GM12874 (cell line): ENCODE results near the gene RAMACL.

Experiments used
- CTCF ChIP-seq: IDR thresholded peaks from 2 replicates; pipeline ENCODE4 v1.5.1; 2011; ENCODE audit warnings: low read depth, mild to moderate bottlenecking, control low read depth, low read length, moderate library complexity; ENCODE audit not compliant: insufficient read depth

Gene RAMACL

DNA sequence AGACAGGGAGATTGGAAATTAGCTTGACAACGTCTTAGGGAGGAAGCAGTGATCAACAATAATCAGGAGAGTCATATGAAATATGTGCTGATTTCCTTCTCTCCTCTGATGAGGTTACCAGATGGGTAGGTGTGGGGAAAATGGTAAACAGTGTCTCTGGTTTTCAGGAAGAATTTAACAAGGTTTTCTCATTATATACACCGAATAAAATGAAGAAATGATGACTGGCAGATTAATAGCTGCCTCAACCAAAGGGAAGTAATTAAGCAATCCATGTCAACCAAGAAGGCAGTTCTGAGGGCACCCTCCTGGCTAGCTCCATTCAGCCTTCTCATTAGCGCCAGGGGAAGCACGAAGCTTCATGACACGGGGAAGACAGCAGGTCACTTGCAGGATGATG is 12.7 kb upstream of the RAMACL start:
- no peak for TF ChIP-seq CTCF

DNA sequence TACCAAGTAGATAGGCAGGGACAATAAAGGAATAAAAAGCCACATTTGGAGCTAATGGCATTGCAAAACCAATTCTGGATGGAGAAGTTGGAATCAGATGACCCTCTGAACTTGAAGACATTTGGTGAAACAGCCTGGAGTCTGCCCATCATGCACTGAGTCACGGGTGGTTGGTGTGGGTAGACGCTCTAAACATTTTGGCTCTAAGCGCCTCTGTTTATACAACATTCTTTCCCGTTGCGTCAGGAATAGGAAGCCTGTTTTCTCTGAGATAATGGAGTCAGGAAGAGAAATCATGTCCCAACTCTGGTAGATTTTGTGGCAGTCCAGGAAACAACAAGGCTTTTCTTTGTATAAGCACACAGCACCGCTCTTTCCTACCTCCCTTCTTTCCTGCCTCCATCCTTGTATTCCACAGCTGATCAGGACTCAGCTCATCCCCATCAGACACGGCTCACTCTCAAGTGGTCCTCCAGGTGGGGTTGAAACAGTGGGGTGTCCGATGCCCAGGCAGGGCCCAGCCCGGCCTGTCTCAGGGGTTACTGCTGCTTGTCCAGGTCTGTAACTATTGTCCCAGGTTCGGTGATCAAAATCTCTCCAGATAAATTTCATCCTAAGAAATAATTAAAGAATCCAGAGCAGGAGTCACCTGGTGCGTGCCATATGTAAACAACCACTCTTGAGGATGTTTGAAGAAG is 12.1 kb upstream of the RAMACL start:
- TF ChIP-seq CTCF = no peak

DNA sequence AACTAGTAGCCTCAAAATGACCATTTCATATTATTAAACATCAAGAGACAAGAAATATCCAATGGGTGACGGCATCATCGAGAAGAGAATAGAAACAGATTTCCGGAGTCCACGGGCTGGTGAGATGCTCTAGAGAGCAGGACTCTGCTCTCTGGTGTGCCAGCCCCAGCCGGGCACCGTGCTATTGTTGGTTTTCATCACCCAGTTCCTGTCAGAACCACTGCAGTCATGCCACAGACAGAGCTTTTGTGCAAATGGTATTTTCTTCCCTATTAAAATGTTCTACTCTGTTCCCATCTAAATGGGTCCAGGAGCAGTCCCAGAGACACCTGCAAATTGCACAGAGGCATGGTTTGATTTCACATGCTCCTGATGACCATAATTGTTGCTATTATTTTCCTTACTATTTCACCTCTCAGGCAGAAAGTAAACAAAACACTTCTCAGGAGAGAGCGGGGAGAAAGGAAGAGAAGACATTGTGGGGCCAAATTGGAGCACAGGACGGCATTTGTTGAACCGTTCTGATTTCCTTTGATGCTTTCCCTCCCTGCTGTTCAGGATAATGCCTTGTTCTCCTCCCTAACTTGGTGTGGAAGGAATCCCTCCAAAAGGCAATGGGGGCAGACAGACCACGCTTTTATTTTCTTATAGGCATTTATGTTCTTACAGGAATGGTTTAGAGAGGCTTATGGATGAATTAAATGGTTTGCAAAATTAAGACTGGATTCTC is 11.4 kb upstream of the RAMACL start:
- no peak for TF ChIP-seq CTCF

DNA sequence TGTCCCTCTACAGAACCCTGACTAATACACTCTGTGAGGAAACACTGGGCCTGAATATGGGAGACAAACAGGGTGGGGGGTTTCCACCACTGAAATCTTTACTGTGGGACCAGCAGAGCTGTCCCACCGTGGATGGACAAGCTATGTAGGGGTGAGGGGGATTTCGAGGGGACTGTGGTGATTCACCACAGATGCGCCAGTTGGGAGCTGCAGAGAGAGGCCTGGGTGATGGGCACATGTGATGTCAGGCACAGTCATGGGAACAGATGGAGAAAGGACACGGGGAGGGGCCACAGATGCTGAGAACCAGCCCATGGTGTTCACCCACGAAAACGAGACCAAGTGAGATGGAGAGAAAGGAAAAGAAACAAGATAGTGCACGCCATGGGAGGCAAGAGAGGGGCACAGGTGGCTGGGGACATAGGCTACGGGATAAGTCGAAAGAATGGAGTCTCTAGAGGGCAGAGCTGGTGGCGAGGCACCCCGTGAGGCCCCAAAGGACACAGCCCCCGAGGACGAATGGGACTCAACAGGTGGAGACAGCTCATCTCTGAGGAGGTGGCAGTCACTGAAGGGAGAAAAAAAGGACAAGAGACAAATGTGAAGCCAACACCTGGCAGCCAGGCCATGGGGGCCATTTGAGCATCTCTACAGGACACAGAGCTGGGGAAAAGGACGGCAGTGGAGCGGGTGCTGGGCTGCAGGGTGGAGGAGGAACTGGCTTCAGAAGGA is 10.5 kb upstream of the RAMACL start:
- TF ChIP-seq CTCF = no peak

DNA sequence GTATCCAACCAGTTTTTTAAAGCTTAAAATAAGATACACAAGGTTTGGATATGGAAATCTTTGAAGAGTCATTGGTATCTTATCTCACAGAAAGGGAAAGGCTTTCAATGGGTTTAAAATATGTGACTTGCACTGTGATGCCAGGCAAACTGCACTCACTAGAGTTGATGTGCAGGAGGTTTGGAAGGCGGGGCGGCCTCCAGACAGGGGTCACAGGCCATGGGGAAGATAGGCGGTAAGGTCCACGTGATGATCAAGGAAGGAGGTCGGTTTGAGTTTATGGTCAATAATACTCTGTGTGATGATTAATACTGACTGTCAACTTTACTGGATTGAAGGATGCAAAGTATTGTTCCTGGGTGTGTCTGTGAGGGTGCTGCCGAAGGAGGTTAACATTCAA is 9.5 kb upstream of the RAMACL start:
- TF ChIP-seq CTCF = no peak

DNA sequence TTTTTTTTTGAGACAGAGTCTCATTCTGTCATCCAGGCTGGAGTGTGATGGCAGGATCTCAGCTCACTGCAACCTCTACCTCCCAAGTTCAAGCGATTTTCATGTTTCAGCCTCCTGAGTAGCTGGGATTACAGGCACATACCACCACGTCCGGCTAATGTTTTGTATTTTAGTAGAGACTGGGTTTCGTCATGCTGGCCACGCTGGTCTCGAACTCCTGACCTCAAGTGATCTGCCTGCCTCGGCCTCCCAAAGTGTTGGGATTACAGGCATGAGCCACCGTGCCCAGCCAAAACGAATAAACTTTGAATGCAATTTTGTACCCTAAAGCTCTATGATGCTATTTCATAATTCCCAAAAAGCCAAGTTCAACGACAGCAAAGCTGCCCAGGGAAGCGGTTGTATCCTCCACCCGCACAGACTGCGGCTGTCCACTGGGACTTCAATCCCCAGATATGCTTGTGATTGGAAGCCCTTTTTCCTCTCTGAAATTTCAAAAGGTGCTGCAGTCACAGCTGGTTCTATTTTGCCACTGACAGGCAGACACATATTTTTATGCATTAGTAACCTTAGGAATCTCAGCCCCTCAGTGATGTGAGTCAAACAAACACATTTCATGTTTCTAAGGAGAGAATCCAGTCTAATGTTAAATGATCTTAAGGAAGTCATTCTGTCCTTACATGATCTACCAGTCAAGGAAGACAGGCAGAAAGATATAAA is 8.7 kb upstream of the RAMACL start:
- TF ChIP-seq CTCF = no peak

- no peak for TF ChIP-seq CTCF
These were observed 6.3 kb upstream of the RAMACL start for GRCh38 chr6:166592821-166593220.
